HCT116 (cell line): Measurements from ENCODE around the gene GPR176.

Experiments
- ATF3 ChIP-seq: IDR thresholded peaks from 2 replicates; pipeline ENCODE4 v1.6.1; 2012
- CTCF ChIP-seq, 3 experiments: fragments of 200-600 bp in 1 of 3; sonication (generic) in 1 of 3; IDR thresholded peaks in 2 of 3; conservative IDR thresholded peaks in 1 of 3; 2 replicates each; pipeline ENCODE4 v1.5.1; 2012 to 2017; ENCODE audit warnings: low read depth in 2 of 3, low read length in 2 of 3, antibody characterized with exemption in 1 of 3, borderline replicate concordance in 1 of 3, control low read depth in 1 of 3, mild to moderate bottlenecking in 1 of 3, mixed read lengths in 1 of 3, mixed run types in 1 of 3, moderate library complexity in 1 of 3; ENCODE audit not compliant: insufficient read depth in 1 of 3
- JUND ChIP-seq: IDR thresholded peaks from 2 replicates; pipeline ENCODE4 v1.6.1; 2012
- YY1 ChIP-seq: IDR thresholded peaks from 2 replicates; pipeline ENCODE4 v1.6.1; 2011; ENCODE audit warnings: low read length, low read depth, moderate library complexity, mild to moderate bottlenecking; ENCODE audit not compliant: insufficient replicate concordance; ENCODE audit errors: extremely low read depth

- TF ChIP-seq CTCF (IDR thresholded peaks at IDR 0.05 in 2 of 3, conservative IDR thresholded peaks at IDR 0.05 in 1 of 3; ENCODE audit: borderline replicate concordance in 1 of 3, insufficient read depth in 1 of 3, low read depth in 2 of 3, low read length in 2 of 3), result no peak
- no peak for TF ChIP-seq JUND
- TF ChIP-seq YY1, result no peak
- no peak for TF ChIP-seq ATF3
Observed at GRCh38 chr15:39850436-39850835, 69.6 kb downstream of the GPR176 start.
